SU-DHL-6 (cell line): ENCODE data around the gene SLC6A11.

Source experiments
- CTCF ChIP-seq: fragments of 200-600 bp; sonication (generic); IDR thresholded peaks from one replicate; pipeline ENCODE4 v1.5.1; 2017; ENCODE audit warnings: antibody characterized with exemption, mild to moderate bottlenecking, low read length, moderate library complexity; ENCODE audit not compliant: insufficient read depth, poor library complexity, severe bottlenecking
- EZH2phosphoT487 ChIP-seq: fragments of 200-600 bp; sonication (generic), shearing (Covaris generic); conservative IDR thresholded peaks from 2 replicates; pipeline ENCODE4 v1.6.1; 2018; ENCODE audit warnings: mild to moderate bottlenecking, antibody characterized with exemption, low read length, moderate library complexity, mixed read lengths

- no peak for TF ChIP-seq CTCF
- TF ChIP-seq EZH2phosphoT487 = no peak
Observed at GRCh38 chr3:10910367-10910766, 94.3 kb downstream of the SLC6A11 start.
